HEK293T (cell line): ENCODE results near the gene CTTNBP2.

ENCODE experiments used
- BHLHE40 ChIP-seq: fragments of 450-650 bp; IDR thresholded peaks from 2 replicates; pipeline ENCODE4 v1.6.1; 2016; ENCODE audit warnings: mild to moderate bottlenecking, moderate library complexity, borderline replicate concordance
- ELF4 ChIP-seq: fragments of 450-650 bp; IDR thresholded peaks from 2 replicates; pipeline ENCODE4 v1.6.1; 2017; ENCODE audit warnings: antibody characterized with exemption
- FOXK2 ChIP-seq: fragments of 450-650 bp; IDR thresholded peaks from 2 replicates; pipeline ENCODE4 v1.6.1; 2016; ENCODE audit warnings: mild to moderate bottlenecking
- L3MBTL2 ChIP-seq: fragments of 450-650 bp; conservative IDR thresholded peaks from 2 replicates; pipeline ENCODE4 v1.6.1; 2016; ENCODE audit warnings: mild to moderate bottlenecking
- SP1 ChIP-seq: fragments of 450-650 bp; IDR thresholded peaks from 2 replicates; pipeline ENCODE4 v1.6.1; 2017
- SUZ12 ChIP-seq: fragments of 450-650 bp; IDR thresholded peaks from 2 replicates; pipeline ENCODE4 v1.6.1; 2016; ENCODE audit warnings: mild to moderate bottlenecking
- TARDBP ChIP-seq: fragments of 450-650 bp; IDR thresholded peaks from 2 replicates; pipeline ENCODE4 v1.6.1; 2016
- ZNF384 ChIP-seq: fragments of 450-650 bp; IDR thresholded peaks from 2 replicates; pipeline ENCODE4 v1.6.1; 2016
- TF ChIP-seq, protein P1 (sequence below): fragments of 450-650 bp; IDR thresholded peaks from 2 replicates; pipeline ENCODE4 v1.6.1; 2016

DNA sequence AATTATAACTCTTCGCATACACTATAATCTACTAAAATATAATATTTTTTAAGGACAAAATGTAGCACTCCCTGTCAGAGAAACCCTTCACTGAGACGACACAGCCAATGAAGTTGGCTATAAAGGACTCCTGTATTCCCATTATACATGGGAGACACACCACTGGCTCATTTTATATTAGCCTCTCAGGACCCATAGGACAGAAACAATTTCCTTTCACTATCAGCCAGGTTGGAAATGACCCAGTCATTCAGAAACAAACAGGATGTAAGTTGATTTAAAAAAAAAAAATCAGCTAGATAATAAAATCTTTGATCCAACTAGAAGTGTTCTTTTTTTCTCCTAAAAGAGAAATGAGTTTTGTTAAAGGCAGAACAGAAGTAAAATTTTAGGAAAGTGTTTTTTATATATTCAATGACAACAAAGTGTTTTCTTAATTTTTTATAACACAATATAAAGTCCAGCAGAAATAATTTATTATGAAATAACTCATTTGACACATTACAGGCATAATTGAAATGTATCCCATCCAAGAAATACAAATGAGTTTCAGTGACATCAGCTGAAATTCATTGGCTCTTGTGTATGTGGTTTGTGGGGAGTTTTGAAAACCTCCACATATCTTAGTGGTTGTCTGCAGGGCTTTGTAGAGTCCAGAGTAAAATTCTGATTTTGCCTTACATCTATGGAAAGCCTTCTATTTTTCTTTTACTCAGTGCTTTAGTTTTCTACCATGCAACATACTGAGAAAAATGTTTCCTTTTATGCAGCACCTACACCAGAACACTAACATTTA lies 64.1 kb downstream of the CTTNBP2 start:
- TF ChIP-seq FOXK2, result no peak
- no peak for TF ChIP-seq TARDBP
- TF ChIP-seq ZNF384, result no peak
- TF ChIP-seq ELF4, result no peak
- TF ChIP-seq, protein P1, sequence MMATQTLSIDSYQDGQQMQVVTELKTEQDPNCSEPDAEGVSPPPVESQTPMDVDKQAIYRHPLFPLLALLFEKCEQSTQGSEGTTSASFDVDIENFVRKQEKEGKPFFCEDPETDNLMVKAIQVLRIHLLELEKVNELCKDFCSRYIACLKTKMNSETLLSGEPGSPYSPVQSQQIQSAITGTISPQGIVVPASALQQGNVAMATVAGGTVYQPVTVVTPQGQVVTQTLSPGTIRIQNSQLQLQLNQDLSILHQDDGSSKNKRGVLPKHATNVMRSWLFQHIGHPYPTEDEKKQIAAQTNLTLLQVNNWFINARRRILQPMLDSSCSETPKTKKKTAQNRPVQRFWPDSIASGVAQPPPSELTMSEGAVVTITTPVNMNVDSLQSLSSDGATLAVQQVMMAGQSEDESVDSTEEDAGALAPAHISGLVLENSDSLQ, result no peak
- TF ChIP-seq SUZ12, result no peak
- TF ChIP-seq SP1, result no peak
- no peak for TF ChIP-seq L3MBTL2
- no peak for TF ChIP-seq BHLHE40
